ENCODE results near the gene DYNC1H1.

Gene DYNC1H1

DNA sequence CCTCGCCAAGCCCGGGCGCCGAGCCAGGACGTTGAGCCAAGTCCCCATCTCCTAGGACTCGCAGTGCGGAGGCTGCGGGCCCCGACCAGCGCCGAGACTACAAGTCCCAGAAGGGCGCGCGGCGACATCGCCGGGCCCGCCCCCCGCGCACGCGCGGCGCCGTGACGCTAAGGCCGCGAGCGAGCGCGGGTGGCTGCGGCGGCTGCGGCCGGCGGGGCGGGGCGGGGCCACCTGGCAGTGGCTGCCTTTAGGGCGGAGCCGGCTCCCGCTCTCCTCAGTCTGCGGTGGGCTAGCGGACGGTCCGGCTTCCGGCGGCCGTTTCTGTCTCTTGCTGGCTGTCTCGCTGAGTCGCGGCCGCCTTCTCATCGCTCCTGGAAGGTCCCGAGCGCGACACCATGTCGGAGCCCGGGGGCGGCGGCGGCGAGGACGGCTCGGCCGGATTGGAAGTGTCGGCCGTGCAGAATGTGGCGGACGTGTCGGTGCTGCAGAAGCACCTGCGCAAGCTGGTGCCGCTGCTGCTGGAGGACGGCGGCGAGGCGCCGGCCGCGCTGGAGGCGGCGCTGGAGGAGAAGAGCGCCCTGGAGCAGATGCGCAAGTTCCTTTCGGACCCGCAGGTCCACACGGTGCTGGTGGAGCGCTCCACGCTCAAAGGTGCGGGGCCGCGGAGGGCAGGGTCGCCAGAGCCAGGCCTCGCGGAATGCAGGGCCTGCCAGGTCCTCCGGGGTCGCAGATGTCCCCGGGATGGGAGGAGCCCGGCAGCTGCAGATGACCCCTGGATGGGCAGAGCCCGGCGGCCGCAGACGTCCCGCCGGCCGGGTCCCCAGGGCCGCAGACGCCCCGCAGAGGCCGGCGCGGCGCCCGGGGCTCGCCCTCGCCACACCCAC, at the start of gene DYNC1H1:
Gene DYNC1H1, plus strand, starts transcription at position 277 of the 884 bp plus-strand sequence. Its CDS starts 119 bp downstream, at position 396.
- H3K9ac ChIP-seq (ENCODE audit: low read length), result peak within 1 kb of the TSS; percentile 95
- no peaks in the 10 kb centered on the region for H3K27me3 ChIP-seq (ENCODE audit: control insufficient read depth, insufficient read depth, low read length)
- H3K27ac ChIP-seq (ENCODE audit: low read depth, low read length), result peak within 1 kb of the TSS; percentile 95
- peak within 1 kb of the TSS; percentile 97 for H3K4me3 ChIP-seq (ENCODE audit: low read length)
- peaks cover 2% of the 10 kb centered on the region for H3K36me3 ChIP-seq (ENCODE audit: control insufficient read depth, insufficient read depth, low read length)
- peaks cover 25% of the 10 kb centered on the region for H3K4me1 ChIP-seq (ENCODE audit: control insufficient read depth, insufficient read depth, low read length)

DNA sequence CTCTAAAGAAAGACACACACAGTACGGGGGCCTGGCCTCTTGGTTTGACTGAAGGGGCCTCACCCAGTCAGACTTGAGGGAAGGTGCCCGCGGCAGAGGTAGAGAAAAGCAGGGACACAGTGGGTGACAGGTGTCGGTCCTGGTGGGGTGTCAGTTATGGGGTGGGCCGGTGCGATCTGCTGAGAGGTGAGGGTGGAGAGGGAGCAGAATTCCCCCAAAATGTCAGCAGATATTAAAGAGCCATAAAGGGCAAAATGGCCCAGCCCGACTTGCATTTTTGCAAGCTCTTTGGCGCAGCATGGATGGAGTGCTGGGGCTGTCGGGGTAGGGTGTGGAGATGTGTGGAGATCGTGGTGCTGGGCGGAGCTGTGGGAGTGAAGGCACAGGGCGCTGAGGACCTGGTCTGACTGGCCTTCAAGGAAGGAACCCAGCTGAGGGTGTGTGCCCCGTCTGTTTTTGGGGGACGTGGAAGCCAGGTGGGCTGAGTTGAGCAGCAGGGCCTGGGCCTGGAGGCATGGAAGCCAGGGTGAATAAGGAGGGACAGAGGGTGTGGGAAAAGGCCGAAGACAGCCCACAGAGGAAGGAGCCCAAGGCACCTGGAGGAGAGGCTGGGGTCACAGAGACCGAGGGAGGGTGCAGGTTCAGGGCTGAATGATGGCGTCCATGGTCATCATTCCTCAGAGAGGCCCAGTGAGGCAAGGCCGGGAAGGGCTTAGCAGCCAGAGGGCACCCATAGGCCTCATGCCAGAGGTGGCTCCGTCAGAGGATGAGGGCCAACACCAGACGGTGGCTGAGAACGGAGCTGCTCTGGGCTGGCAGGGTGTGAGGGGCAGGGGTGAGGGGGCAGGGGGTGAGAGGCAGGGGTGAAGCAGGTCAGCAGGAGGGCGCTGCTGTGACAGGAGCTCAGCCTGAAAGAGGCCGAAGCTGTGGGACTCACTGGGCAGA, 48.2 kb upstream of the DYNC1H1 start:
- H3K4me3 ChIP-seq (ENCODE audit: low read length), result no peak overlapping the region
- no peaks in the 10 kb centered on the region for H3K27me3 ChIP-seq (ENCODE audit: control insufficient read depth, insufficient read depth, low read length)
- H3K27ac ChIP-seq (ENCODE audit: low read depth, low read length), result no peak overlapping the region
- H3K4me1 ChIP-seq (ENCODE audit: control insufficient read depth, insufficient read depth, low read length), result no peaks in the 10 kb centered on the region
- H3K36me3 ChIP-seq (ENCODE audit: control insufficient read depth, insufficient read depth, low read length), result peaks cover 16% of the 10 kb centered on the region
- H3K9ac ChIP-seq (ENCODE audit: low read length), result no peak overlapping the region

DNA sequence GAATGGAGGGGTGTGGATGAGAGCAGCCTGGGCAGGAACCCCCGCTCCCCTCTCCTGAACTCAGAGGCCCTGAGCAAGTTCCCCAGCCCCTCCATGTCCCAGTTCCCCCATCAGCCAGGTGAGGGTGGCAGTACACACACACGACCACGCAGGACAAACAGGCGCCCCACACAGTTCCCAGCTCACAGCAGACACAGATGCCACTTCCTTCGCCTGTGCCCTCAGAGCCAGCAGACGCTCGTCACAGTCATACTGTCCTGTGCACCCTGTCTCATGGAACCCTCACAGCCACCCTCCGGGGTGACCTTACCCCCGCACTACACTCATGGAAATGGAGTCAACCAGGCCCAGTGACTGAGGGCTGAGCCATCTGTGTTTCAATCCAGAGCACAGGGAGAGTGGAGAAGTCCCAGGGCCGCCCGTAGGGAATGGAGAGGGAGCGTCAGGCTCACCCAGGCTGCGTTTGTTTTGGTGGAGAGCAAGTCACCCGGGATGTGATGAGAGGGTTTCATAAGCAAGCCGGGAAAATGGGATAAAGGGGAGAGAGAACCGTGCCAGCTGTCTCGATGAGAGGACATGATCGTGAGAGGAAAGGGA, 47.5 kb upstream of the DYNC1H1 start:
- Histone ChIP-seq H3K4me1 (ENCODE audit: control insufficient read depth, insufficient read depth, low read length) (no peaks in the 10 kb centered on the region), H3K36me3 (ENCODE audit: control insufficient read depth, insufficient read depth, low read length) (peaks cover 16% of the 10 kb centered on the region), H3K4me3 (ENCODE audit: low read length) (no peak overlapping the region), H3K27ac (ENCODE audit: low read depth, low read length) (no peak overlapping the region), H3K9ac (ENCODE audit: low read length) (no peak overlapping the region), H3K27me3 (ENCODE audit: control insufficient read depth, insufficient read depth, low read length) (no peaks in the 10 kb centered on the region)

DNA sequence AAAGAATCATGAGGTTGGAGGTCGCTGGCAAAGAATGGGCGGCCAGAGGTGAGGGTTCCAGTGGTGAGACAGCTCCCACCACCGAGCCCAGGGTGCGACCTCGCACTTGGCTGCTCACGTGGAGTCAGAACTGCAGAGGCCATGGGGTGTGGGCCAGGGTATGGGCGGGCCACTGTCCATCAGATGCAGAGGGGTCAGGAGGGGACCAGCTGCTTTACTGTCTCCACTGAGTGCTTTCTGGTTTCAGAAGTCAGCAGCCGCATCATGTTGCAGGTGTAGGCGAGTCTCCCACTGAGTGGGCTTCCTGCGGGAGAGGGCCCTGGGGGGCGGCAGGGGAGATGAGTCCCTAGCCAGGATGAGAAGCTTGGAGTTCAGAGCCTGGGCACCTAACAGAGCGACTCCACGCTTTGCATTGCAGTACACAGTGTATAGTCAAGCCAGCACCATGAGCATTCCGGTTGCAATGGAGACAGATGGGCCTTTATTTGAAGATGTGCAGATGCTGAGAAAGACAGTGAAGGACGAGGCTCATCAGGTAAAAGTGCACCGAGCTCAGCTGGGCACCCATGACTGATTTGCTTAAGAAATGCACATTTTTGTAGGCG, 46.9 kb upstream of the DYNC1H1 start:
- Histone ChIP-seq H3K27me3 (ENCODE audit: control insufficient read depth, insufficient read depth, low read length) (no peaks in the 10 kb centered on the region), H3K36me3 (ENCODE audit: control insufficient read depth, insufficient read depth, low read length) (peaks cover 16% of the 10 kb centered on the region), H3K4me3 (ENCODE audit: low read length) (no peak overlapping the region), H3K27ac (ENCODE audit: low read depth, low read length) (no peak overlapping the region), H3K9ac (ENCODE audit: low read length) (no peak overlapping the region), H3K4me1 (ENCODE audit: control insufficient read depth, insufficient read depth, low read length) (no peaks in the 10 kb centered on the region)

DNA sequence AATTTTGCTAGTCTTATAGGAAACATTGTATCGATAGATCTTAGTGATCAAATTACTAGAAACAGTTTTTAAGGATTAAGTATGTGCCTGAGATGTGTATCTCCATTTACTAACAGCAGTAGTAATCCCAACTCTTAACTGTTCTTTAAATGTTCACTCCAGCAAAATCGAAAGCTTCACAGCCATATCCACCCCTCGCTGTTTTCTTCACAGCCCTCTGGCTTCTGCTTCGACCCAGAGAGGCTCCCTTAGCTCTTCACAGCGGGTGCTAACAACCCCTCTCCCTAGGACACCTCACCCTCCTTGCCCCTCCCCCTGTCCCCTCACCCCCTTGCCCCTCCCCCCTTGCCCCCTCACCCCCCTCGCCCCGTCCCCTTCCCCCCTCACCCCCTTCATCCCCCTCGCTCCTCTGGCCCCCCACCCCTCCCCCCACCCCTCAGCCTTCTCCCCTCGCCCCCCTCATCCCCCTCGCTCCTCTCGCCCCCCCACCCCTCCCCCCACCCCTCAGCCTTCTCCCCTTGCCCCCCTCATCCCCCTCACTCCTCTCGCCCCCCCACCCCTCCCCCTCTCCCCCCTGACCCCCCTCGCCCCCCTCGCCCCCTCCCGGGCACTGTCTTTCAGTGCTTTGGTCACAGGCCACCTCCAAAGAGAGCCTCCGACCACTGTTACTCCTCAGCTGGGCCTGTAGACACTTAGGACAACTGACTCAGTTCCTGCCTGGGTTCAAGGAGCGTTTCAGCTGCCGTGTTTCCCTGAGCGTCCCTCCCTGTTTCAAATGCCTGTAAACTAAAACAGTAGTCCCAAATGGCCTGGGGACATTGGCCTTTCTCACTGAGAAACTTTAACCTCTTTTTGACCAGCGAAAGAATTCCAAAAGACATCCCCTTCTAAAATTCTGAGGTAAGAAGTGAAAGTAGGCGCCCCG, 46.0 kb upstream of the DYNC1H1 start:
- Histone ChIP-seq H3K27me3 (ENCODE audit: control insufficient read depth, insufficient read depth, low read length) (no peaks in the 10 kb centered on the region), H3K4me3 (ENCODE audit: low read length) (no peak overlapping the region), H3K27ac (ENCODE audit: low read depth, low read length) (no peak overlapping the region), H3K4me1 (ENCODE audit: control insufficient read depth, insufficient read depth, low read length) (no peaks in the 10 kb centered on the region), H3K36me3 (ENCODE audit: control insufficient read depth, insufficient read depth, low read length) (peaks cover 16% of the 10 kb centered on the region), H3K9ac (ENCODE audit: low read length) (no peak overlapping the region)

DNA sequence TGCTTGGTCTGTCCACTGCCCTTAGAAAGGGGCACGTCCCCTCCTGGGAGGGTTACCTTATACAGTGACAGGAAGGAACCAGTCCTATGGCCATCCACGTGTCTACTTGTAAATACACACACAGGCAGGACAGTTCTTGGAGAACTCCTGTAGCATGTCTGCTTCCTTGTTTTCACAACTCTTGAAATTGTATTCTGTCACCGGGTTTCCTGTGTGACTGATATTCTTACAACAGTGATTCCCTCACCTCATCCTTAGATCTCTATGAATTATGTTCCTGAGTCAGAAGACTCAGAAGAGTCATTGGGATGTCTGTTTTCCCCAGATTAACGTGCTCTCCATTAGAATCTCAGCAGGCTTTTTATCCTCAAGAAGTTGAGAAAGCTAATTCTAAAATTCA, 44.1 kb upstream of the DYNC1H1 start:
- H3K36me3 ChIP-seq (ENCODE audit: control insufficient read depth, insufficient read depth, low read length), result peaks cover 3% of the 10 kb centered on the region
- H3K4me3 ChIP-seq (ENCODE audit: low read length), result no peak overlapping the region
- no peaks in the 10 kb centered on the region for H3K27me3 ChIP-seq (ENCODE audit: control insufficient read depth, insufficient read depth, low read length)
- H3K27ac ChIP-seq (ENCODE audit: low read depth, low read length), result no peak overlapping the region
- H3K9ac ChIP-seq (ENCODE audit: low read length), result no peak overlapping the region
- no peaks in the 10 kb centered on the region for H3K4me1 ChIP-seq (ENCODE audit: control insufficient read depth, insufficient read depth, low read length)

DNA sequence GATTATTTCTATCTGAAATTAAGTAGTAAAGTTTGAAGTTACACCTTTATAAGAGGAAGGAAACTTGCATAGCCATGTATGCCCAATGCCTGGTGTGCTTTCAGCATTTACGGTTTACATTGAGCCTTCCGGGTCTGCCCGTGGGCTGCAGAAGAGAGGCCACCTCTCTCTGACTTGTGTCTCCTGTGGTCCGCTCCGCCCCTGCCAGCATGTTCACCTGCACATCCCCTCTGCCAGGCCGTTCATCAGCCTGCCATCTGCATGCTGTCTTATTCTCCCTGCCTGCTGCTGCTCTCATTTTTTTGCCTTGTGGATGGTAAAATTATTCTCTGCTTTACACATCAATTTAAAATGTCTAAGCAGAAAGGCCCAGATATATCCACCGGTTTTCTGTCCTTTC, 41.5 kb upstream of the DYNC1H1 start:
- Histone ChIP-seq H3K4me3 (ENCODE audit: low read length) (no peak overlapping the region), H3K36me3 (ENCODE audit: control insufficient read depth, insufficient read depth, low read length) (peaks cover 3% of the 10 kb centered on the region), H3K4me1 (ENCODE audit: control insufficient read depth, insufficient read depth, low read length) (peaks cover 8% of the 10 kb centered on the region), H3K27me3 (ENCODE audit: control insufficient read depth, insufficient read depth, low read length) (no peaks in the 10 kb centered on the region), H3K9ac (ENCODE audit: low read length) (no peak overlapping the region), H3K27ac (ENCODE audit: low read depth, low read length) (no peak overlapping the region)

DNA sequence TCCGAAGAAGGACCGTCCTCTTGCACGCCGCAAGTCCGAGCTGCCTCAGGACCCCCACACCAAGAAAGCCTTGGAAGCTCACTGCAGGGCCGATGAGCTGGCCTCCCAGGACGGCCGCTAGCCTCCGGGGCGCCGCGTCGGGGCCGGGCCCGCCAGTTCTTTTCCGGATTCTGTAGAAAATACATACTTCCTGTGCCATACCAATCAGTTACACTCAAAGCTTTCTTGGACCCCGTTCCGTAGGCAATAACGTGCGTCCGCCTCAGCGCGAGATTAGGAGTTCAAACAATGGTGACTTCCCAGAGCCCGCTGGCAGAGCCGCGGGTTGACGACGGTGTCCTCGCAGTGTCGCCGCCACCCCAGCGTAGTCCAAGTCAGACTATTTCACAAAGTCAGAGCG, 39.2 kb upstream of the DYNC1H1 start:
- peaks cover under 1% of the 10 kb centered on the region for H3K36me3 ChIP-seq (ENCODE audit: control insufficient read depth, insufficient read depth, low read length)
- H3K4me1 ChIP-seq (ENCODE audit: control insufficient read depth, insufficient read depth, low read length), result peaks cover 16% of the 10 kb centered on the region
- H3K4me3 ChIP-seq (ENCODE audit: low read length), result no peak overlapping the region
- no peak overlapping the region for H3K27ac ChIP-seq (ENCODE audit: low read depth, low read length)
- H3K9ac ChIP-seq (ENCODE audit: low read length), result no peak overlapping the region
- no peaks in the 10 kb centered on the region for H3K27me3 ChIP-seq (ENCODE audit: control insufficient read depth, insufficient read depth, low read length)

DNA sequence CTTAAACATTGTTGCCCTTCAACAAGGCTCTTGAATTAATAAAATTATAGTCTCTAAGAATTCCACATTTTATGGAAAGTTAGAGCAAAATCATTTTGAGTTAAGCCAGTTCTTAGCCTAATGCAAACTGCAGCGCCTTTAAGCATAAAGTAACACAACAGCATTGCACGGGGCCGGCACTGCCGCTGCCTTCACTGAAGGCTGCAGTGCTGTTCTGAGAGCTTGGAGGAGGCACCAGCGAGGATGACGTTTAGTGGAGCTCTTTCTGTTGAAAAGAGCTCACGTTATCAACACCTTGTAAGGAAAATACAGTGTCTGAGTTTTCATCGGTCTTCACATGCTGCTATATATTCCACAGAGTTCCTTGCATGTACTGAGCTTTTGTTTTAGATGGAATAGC, 38.3 kb upstream of the DYNC1H1 start:
- Histone ChIP-seq H3K9ac (ENCODE audit: low read length) (no peak overlapping the region), H3K27ac (ENCODE audit: low read depth, low read length) (peak overlapping the region; percentile 1), H3K36me3 (ENCODE audit: control insufficient read depth, insufficient read depth, low read length) (no peaks in the 10 kb centered on the region), H3K27me3 (ENCODE audit: control insufficient read depth, insufficient read depth, low read length) (no peaks in the 10 kb centered on the region), H3K4me3 (ENCODE audit: low read length) (no peak overlapping the region), H3K4me1 (ENCODE audit: control insufficient read depth, insufficient read depth, low read length) (peaks cover 16% of the 10 kb centered on the region)

DNA sequence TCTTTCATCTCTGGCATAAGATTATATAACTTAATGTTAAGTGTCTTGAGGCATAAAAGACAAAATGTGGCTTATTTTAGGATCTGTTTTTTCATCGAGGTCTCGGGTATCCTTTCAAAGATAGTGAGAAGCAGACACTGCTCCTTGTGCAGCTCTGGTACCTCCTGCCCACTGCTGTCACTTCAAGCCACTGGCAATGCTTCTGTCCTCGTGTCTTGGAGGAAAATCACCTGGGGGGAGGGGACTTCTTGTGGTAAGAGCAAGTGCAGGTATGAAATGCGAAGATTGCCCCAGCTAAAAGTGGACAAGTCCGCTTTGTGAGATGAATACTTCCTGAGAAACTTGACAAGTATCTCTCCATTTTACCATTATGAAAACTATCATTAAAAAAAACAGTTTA, 37.8 kb upstream of the DYNC1H1 start:
- no peaks in the 10 kb centered on the region for H3K36me3 ChIP-seq (ENCODE audit: control insufficient read depth, insufficient read depth, low read length)
- no peak overlapping the region for H3K9ac ChIP-seq (ENCODE audit: low read length)
- H3K27ac ChIP-seq (ENCODE audit: low read depth, low read length), result peak overlapping the region; percentile 1
- peaks cover 16% of the 10 kb centered on the region for H3K4me1 ChIP-seq (ENCODE audit: control insufficient read depth, insufficient read depth, low read length)
- H3K27me3 ChIP-seq (ENCODE audit: control insufficient read depth, insufficient read depth, low read length), result no peaks in the 10 kb centered on the region
- H3K4me3 ChIP-seq (ENCODE audit: low read length), result no peak overlapping the region

DNA sequence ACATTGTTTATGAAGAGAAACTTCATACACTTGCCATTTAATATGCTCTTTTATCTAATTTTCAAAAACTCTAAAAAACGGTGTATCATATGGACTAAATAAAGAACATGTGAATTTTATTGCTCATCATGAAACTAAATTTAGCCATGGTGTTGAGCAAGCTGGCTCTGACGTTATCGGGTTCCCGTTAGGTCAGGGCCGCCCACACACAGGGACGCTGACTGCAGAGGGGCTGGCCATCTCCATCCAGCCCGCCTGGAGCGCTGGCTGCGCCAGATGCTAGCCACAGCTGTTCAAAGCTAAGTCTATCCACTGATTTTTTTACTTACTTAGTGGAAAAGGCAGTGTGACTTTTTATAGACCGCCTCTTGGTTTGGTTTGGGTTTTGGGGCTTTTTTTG, 36.5 kb upstream of the DYNC1H1 start:
- no peak overlapping the region for H3K9ac ChIP-seq (ENCODE audit: low read length)
- H3K4me3 ChIP-seq (ENCODE audit: low read length), result no peak overlapping the region
- H3K27ac ChIP-seq (ENCODE audit: low read depth, low read length), result peak overlapping the region; percentile 56
- no peaks in the 10 kb centered on the region for H3K36me3 ChIP-seq (ENCODE audit: control insufficient read depth, insufficient read depth, low read length)
- peaks cover 16% of the 10 kb centered on the region for H3K4me1 ChIP-seq (ENCODE audit: control insufficient read depth, insufficient read depth, low read length)
- H3K27me3 ChIP-seq (ENCODE audit: control insufficient read depth, insufficient read depth, low read length), result no peaks in the 10 kb centered on the region

Data from rectal smooth muscle tissue (tissue), 1 donor.